IPS-18a (cell line): Measurements from ENCODE around the gene COLEC12.

Source experiments
- H3K27ac ChIP-seq: one replicate; pipeline ENCODE4 v1.5.1; 2013; ENCODE audit warnings: low read length
- H3K27me3 ChIP-seq: one replicate; pipeline ENCODE4 v1.6.1; 2013; ENCODE audit warnings: mild to moderate bottlenecking, low read length; ENCODE audit not compliant: control insufficient read depth, insufficient read depth
- H3K36me3 ChIP-seq: one replicate; pipeline ENCODE4 v1.6.1; 2013; ENCODE audit warnings: low read depth, low read length; ENCODE audit not compliant: control insufficient read depth
- H3K4me1 ChIP-seq: one replicate; pipeline ENCODE4 v1.6.1; 2013; ENCODE audit warnings: low read depth, low read length; ENCODE audit not compliant: control insufficient read depth
- H3K4me3 ChIP-seq: one replicate; pipeline ENCODE4 v1.5.1; 2013; ENCODE audit warnings: low read length
- H3K9ac ChIP-seq: one replicate; pipeline ENCODE4 v1.6.1; 2013; ENCODE audit warnings: mild to moderate bottlenecking, low read length, moderate library complexity
- H3K9me3 ChIP-seq: one replicate; pipeline ENCODE4 v1.6.1; 2013; ENCODE audit warnings: low read depth, low read length; ENCODE audit not compliant: control insufficient read depth

COLEC12 gene

DNA sequence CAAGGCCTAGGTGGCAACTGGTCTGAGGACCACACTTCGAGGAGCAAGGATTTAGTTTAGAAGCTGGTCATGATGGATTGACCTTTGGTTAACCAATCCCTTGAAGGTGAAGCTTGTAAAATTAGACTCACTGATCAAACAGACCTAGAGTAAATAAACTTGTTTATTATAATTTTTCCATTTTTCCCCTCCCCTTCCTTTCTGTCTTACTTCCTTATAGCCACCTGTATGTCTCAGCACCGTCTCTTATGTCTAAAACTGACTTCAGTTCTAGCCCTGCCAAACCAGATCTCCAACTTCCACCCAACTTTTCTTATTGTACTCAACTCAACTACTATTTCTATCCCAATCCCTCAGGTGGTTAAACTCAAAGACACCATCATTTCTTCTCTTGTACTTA is 139.8 kb downstream of the COLEC12 start:
- H3K9me3 ChIP-seq = no peaks in the 10 kb centered on the region
- no peaks in the 10 kb centered on the region for H3K36me3 ChIP-seq
- H3K9ac ChIP-seq = no peak overlapping the region
- no peak overlapping the region for H3K4me3 ChIP-seq
- H3K27me3 ChIP-seq = no peaks in the 10 kb centered on the region
- no peak overlapping the region for H3K27ac ChIP-seq
- peaks cover 19% of the 10 kb centered on the region for H3K4me1 ChIP-seq

- Histone ChIP-seq H3K4me3 (no peak overlapping the region), H3K4me1 (peaks cover 3% of the 10 kb centered on the region), H3K9me3 (no peaks in the 10 kb centered on the region), H3K9ac (no peak overlapping the region), H3K27me3 (no peaks in the 10 kb centered on the region), H3K36me3 (no peaks in the 10 kb centered on the region), H3K27ac (no peak overlapping the region)
Observed at GRCh38 chr18:356778-357177, 143.7 kb downstream of the COLEC12 start.

- Histone ChIP-seq H3K9me3 (no peaks in the 10 kb centered on the region), H3K27me3 (no peaks in the 10 kb centered on the region), H3K9ac (no peak overlapping the region), H3K4me3 (no peak overlapping the region), H3K36me3 (no peaks in the 10 kb centered on the region), H3K4me1 (no peaks in the 10 kb centered on the region), H3K27ac (no peak overlapping the region)
Observed at GRCh38 chr18:355678-356077, 144.8 kb downstream of the COLEC12 start.

- Histone ChIP-seq H3K27me3 (no peaks in the 10 kb centered on the region), H3K36me3 (no peaks in the 10 kb centered on the region), H3K9me3 (no peaks in the 10 kb centered on the region), H3K9ac (no peak overlapping the region), H3K4me3 (no peak overlapping the region), H3K4me1 (no peaks in the 10 kb centered on the region), H3K27ac (no peak overlapping the region)
Observed at GRCh38 chr18:354471-354870, 146.0 kb downstream of the COLEC12 start.

GRCh38 chr18:354003-354402 is 146.5 kb downstream of the COLEC12 start:
- no peak overlapping the region for H3K4me3 ChIP-seq
- no peak overlapping the region for H3K27ac ChIP-seq
- H3K4me1 ChIP-seq = no peaks in the 10 kb centered on the region
- no peaks in the 10 kb centered on the region for H3K9me3 ChIP-seq
- no peaks in the 10 kb centered on the region for H3K27me3 ChIP-seq
- H3K9ac ChIP-seq = no peak overlapping the region
- H3K36me3 ChIP-seq = no peaks in the 10 kb centered on the region

- H3K4me1 ChIP-seq = no peaks in the 10 kb centered on the region
- no peaks in the 10 kb centered on the region for H3K27me3 ChIP-seq
- H3K9ac ChIP-seq = no peak overlapping the region
- H3K27ac ChIP-seq = no peak overlapping the region
- H3K4me3 ChIP-seq = no peak overlapping the region
- no peaks in the 10 kb centered on the region for H3K9me3 ChIP-seq
- H3K36me3 ChIP-seq = no peaks in the 10 kb centered on the region
Observed at GRCh38 chr18:352438-352837, 148.1 kb downstream of the COLEC12 start.

- Histone ChIP-seq H3K27ac (no peak overlapping the region), H3K4me1 (no peaks in the 10 kb centered on the region), H3K9ac (no peak overlapping the region), H3K4me3 (no peak overlapping the region), H3K27me3 (no peaks in the 10 kb centered on the region), H3K36me3 (no peaks in the 10 kb centered on the region), H3K9me3 (no peaks in the 10 kb centered on the region)
Observed at GRCh38 chr18:350953-351572, 149.4 kb downstream of the COLEC12 start.

- Histone ChIP-seq H3K36me3 (no peaks in the 10 kb centered on the region), H3K4me3 (no peak overlapping the region), H3K9ac (no peak overlapping the region), H3K27me3 (no peaks in the 10 kb centered on the region), H3K27ac (no peak overlapping the region), H3K9me3 (no peaks in the 10 kb centered on the region), H3K4me1 (no peaks in the 10 kb centered on the region)
Observed at GRCh38 chr18:346600-346999, 153.9 kb downstream of the COLEC12 start.

- H3K36me3 ChIP-seq = no peaks in the 10 kb centered on the region
- no peak overlapping the region for H3K4me3 ChIP-seq
- H3K27me3 ChIP-seq = no peaks in the 10 kb centered on the region
- H3K27ac ChIP-seq = no peak overlapping the region
- H3K9ac ChIP-seq = no peak overlapping the region
- H3K4me1 ChIP-seq = no peaks in the 10 kb centered on the region
- no peaks in the 10 kb centered on the region for H3K9me3 ChIP-seq
Observed at GRCh38 chr18:341102-341501, 159.4 kb downstream of the COLEC12 start.

- Histone ChIP-seq H3K9ac (no peak overlapping the region), H3K36me3 (no peaks in the 10 kb centered on the region), H3K4me1 (no peaks in the 10 kb centered on the region), H3K4me3 (no peak overlapping the region), H3K27me3 (no peaks in the 10 kb centered on the region), H3K27ac (no peak overlapping the region), H3K9me3 (no peaks in the 10 kb centered on the region)
Observed at GRCh38 chr18:340044-340443, 160.5 kb downstream of the COLEC12 start.

- Histone ChIP-seq H3K27ac (no peak overlapping the region), H3K4me3 (no peak overlapping the region), H3K36me3 (no peaks in the 10 kb centered on the region), H3K9me3 (no peaks in the 10 kb centered on the region), H3K27me3 (no peaks in the 10 kb centered on the region), H3K4me1 (no peaks in the 10 kb centered on the region), H3K9ac (no peak overlapping the region)
Observed at GRCh38 chr18:339200-339599, 161.3 kb downstream of the COLEC12 start.

DNA sequence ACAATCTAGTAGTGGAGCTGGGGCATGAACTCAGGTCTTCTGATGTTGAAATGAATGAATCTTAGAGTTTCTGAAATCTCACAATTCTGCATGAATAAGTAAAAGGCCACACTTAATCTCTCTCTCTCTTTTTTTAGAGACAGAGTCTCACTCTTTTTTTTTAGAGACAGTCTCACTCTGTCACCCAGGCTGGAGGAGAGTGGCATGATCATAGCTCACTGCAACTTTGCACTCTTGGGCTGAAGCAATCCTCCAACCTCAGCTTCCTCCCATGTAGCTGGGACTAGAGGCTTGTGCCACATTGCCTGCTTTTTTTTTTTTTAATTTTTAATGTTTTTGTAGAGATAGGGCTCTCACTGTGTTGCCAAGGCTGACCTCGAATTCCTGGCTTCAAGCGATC is 163.8 kb downstream of the COLEC12 start:
- Histone ChIP-seq H3K4me1 (no peaks in the 10 kb centered on the region), H3K36me3 (no peaks in the 10 kb centered on the region), H3K27me3 (no peaks in the 10 kb centered on the region), H3K27ac (no peak overlapping the region), H3K4me3 (no peak overlapping the region), H3K9ac (no peak overlapping the region), H3K9me3 (no peaks in the 10 kb centered on the region)
